DOHH2 (cell line): Measurements from ENCODE around the gene ENDOV.

Source experiments
- H3F3A ChIP-seq: fragments of 200-600 bp; sonication (generic), shearing (Covaris generic); 2 replicates; pipeline ENCODE4 v1.6.0; 2016; ENCODE audit warnings: antibody characterized with exemption, mild to moderate bottlenecking; ENCODE audit not compliant: control insufficient read depth, insufficient read depth
- H3K27ac ChIP-seq: fragments of 200-600 bp; sonication (generic); 2 replicates; pipeline ENCODE4 v1.5.1; 2014; ENCODE audit warnings: low read depth, mild to moderate bottlenecking, low read length, moderate library complexity
- H3K27me3 ChIP-seq: fragments of 200-600 bp; sonication (generic); 2 replicates; pipeline ENCODE4 v1.6.1; 2014; ENCODE audit warnings: mild to moderate bottlenecking, low read length, mixed read lengths; ENCODE audit not compliant: control insufficient read depth
- H3K36me3 ChIP-seq: fragments of 200-600 bp; sonication (generic); 2 replicates; pipeline ENCODE4 v1.6.1; 2014; ENCODE audit warnings: mild to moderate bottlenecking, low read length, moderate library complexity, mixed read lengths; ENCODE audit not compliant: control insufficient read depth
- H3K4me1 ChIP-seq: fragments of 200-600 bp; sonication (generic); 2 replicates; pipeline ENCODE4 v1.6.1; 2014; ENCODE audit warnings: mild to moderate bottlenecking, low read length, mixed read lengths; ENCODE audit not compliant: control insufficient read depth
- H3K4me2 ChIP-seq: fragments of 200-600 bp; sonication (generic); 2 replicates; pipeline ENCODE4 v1.6.0; 2014; ENCODE audit warnings: mild to moderate bottlenecking, low read length, moderate library complexity
- H3K4me3 ChIP-seq: fragments of 200-600 bp; sonication (generic); 2 replicates; pipeline ENCODE4 v1.5.1; 2014; ENCODE audit warnings: mild to moderate bottlenecking, low read length, mixed read lengths
- H3K79me2 ChIP-seq: fragments of 200-600 bp; sonication (generic); 2 replicates; pipeline ENCODE4 v1.6.1; 2014; ENCODE audit warnings: mild to moderate bottlenecking, low read length, mixed read lengths; ENCODE audit not compliant: control insufficient read depth
- H3K9me2 ChIP-seq: fragments of 200-600 bp; sonication (generic); replicated peaks from 2 replicates; pipeline ENCODE4 v1.6.1; 2014; ENCODE audit warnings: mild to moderate bottlenecking, low read length, mixed read lengths; ENCODE audit not compliant: control insufficient read depth
- H3K9me3 ChIP-seq: fragments of 200-600 bp; sonication (generic); 2 replicates; pipeline ENCODE4 v1.6.1; 2014; ENCODE audit warnings: antibody characterized with exemption, low read length, mixed read lengths; ENCODE audit not compliant: control insufficient read depth, insufficient read depth
- H4K20me1 ChIP-seq: fragments of 200-600 bp; sonication (generic); 2 replicates; pipeline ENCODE4 v1.6.0; 2014; ENCODE audit warnings: low read depth, mild to moderate bottlenecking, antibody characterized with exemption, low read length, moderate library complexity; ENCODE audit not compliant: control insufficient read depth, insufficient read depth
- CTCF ChIP-seq: fragments of 200-600 bp; sonication (generic); IDR thresholded peaks from one replicate; pipeline ENCODE4 v1.5.1; 2014; ENCODE audit warnings: antibody characterized with exemption, mild to moderate bottlenecking, low read depth, low read length; ENCODE audit not compliant: poor library complexity, severe bottlenecking
- EZH2phosphoT487 ChIP-seq: fragments of 200-600 bp; sonication (generic); IDR thresholded peaks from 2 replicates; pipeline ENCODE4 v1.6.1; 2017; ENCODE audit warnings: borderline replicate concordance, mild to moderate bottlenecking, antibody characterized with exemption, low read length, moderate library complexity, mixed read lengths

The ENDOV gene

GRCh38 chr17:80433916-80434666 is 19.1 kb downstream of the ENDOV start:
- no peaks in the 10 kb centered on the region for H3F3A ChIP-seq
- H4K20me1 ChIP-seq: no peaks in the 10 kb centered on the region
- H3K9me2 ChIP-seq: no peaks in the 10 kb centered on the region
- TF ChIP-seq EZH2phosphoT487 (no peak), CTCF (no peak)
- H3K79me2 ChIP-seq: no peaks in the 10 kb centered on the region
- H3K4me2 ChIP-seq: no peak overlapping the region
- H3K9me3 ChIP-seq: no peaks in the 10 kb centered on the region
- no peaks in the 10 kb centered on the region for H3K4me1 ChIP-seq
- H3K27me3 ChIP-seq: no peaks in the 10 kb centered on the region
- H3K36me3 ChIP-seq: no peaks in the 10 kb centered on the region
- no peak overlapping the region for H3K27ac ChIP-seq
- no peak overlapping the region for H3K4me3 ChIP-seq

- Histone ChIP-seq H3K9me2 (no peaks in the 10 kb centered on the region), H3K9me3 (no peaks in the 10 kb centered on the region), H3K79me2 (no peaks in the 10 kb centered on the region), H3F3A (no peaks in the 10 kb centered on the region), H3K36me3 (no peaks in the 10 kb centered on the region), H4K20me1 (no peaks in the 10 kb centered on the region; the same call in 1 of the 2 replicates), H3K4me3 (no peak overlapping the region), H3K4me1 (no peaks in the 10 kb centered on the region), H3K27ac (no peak overlapping the region), H3K4me2 (no peak overlapping the region), H3K27me3 (no peaks in the 10 kb centered on the region)
- no peak for TF ChIP-seq EZH2phosphoT487
- TF ChIP-seq CTCF: no peak
Measured at GRCh38 chr17:80437532-80437931, 22.6 kb downstream of the ENDOV start.

GRCh38 chr17:80438806-80439205 is 23.8 kb downstream of the ENDOV start:
- Histone ChIP-seq H3K4me3 (no peak overlapping the region), H3K27ac (no peak overlapping the region), H3K4me2 (no peak overlapping the region), H3K9me2 (no peaks in the 10 kb centered on the region), H4K20me1 (no peaks in the 10 kb centered on the region; the same call in 1 of the 2 replicates), H3K79me2 (no peaks in the 10 kb centered on the region), H3K4me1 (no peaks in the 10 kb centered on the region), H3K36me3 (no peaks in the 10 kb centered on the region), H3K9me3 (no peaks in the 10 kb centered on the region), H3K27me3 (no peaks in the 10 kb centered on the region), H3F3A (no peaks in the 10 kb centered on the region)
- no peak for TF ChIP-seq EZH2phosphoT487
- no peak for TF ChIP-seq CTCF
